ENCODE data around the gene EIF4E3.

DNA sequence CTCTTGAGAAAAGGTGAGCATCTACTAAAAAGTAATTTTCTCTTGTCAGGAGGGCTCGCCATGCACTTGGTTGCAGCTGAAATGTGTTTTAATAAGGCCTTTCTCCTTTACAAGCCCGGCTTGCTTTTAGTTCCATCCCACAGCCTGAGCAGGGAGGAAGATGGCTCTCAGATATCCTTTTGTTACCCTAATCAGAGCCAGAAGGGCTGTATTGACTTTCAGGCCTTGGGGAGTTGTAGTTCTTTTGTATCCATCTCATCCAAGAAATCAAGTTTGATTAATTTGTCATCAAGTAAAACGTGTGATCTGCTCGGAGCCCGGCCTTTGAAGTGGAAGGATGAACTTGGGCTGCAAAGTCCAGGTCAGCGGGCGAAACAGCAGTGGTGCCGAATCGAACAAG lies 52.9 kb downstream of the EIF4E3 start:
- TF ChIP-seq, protein P1, sequence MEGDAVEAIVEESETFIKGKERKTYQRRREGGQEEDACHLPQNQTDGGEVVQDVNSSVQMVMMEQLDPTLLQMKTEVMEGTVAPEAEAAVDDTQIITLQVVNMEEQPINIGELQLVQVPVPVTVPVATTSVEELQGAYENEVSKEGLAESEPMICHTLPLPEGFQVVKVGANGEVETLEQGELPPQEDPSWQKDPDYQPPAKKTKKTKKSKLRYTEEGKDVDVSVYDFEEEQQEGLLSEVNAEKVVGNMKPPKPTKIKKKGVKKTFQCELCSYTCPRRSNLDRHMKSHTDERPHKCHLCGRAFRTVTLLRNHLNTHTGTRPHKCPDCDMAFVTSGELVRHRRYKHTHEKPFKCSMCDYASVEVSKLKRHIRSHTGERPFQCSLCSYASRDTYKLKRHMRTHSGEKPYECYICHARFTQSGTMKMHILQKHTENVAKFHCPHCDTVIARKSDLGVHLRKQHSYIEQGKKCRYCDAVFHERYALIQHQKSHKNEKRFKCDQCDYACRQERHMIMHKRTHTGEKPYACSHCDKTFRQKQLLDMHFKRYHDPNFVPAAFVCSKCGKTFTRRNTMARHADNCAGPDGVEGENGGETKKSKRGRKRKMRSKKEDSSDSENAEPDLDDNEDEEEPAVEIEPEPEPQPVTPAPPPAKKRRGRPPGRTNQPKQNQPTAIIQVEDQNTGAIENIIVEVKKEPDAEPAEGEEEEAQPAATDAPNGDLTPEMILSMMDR (IDR thresholded peaks at IDR 0.05) = no peak
- no peak for TF ChIP-seq PBX3 (IDR thresholded peaks at IDR 0.05)
- TF ChIP-seq ESRRA (IDR thresholded peaks at IDR 0.05; ENCODE audit: borderline replicate concordance, low read length) = no peak
- no peak for TF ChIP-seq PHF8 (IDR thresholded peaks at IDR 0.05; ENCODE audit: borderline replicate concordance, low read depth)
- no peak for TF ChIP-seq RARB (CRISPR knock-in tag; IDR thresholded peaks at IDR 0.05)
- no peak for TF ChIP-seq RNF2 (IDR thresholded peaks at IDR 0.05; ENCODE audit: borderline replicate concordance, low read depth)
- no peak for TF ChIP-seq EP300 (IDR thresholded peaks at IDR 0.05)
- no peak for TF ChIP-seq RFX5 (IDR thresholded peaks at IDR 0.05)
- no peak for TF ChIP-seq ZC3H11A (IDR thresholded peaks at IDR 0.05)
- TF ChIP-seq RAD21 (conservative IDR thresholded peaks at IDR 0.05 in 1 of 2, IDR thresholded peaks at IDR 0.05 in 1 of 2) = no peak
- TF ChIP-seq ZFP36 (IDR thresholded peaks at IDR 0.05; ENCODE audit: borderline replicate concordance, partially characterized antibody) = no peak

All from A549 (cell line).